A549 (cell line): ENCODE results near the gene POU4F2.

ENCODE experiments used
- CHD2 ChIP-seq: fragments of 150-350 bp; IDR thresholded peaks from 2 replicates; pipeline ENCODE4 v1.6.1; 2014; ENCODE audit warnings: low read length; ENCODE audit not compliant: partially characterized antibody
- CHD4 ChIP-seq: fragments of 200-600 bp; sonication (generic); IDR thresholded peaks from 2 replicates; pipeline ENCODE4 v1.6.1; 2016; ENCODE audit warnings: antibody characterized with exemption, mild to moderate bottlenecking, borderline replicate concordance
- CTCF ChIP-seq: fragments of >200 bp; sonication (Bioruptor Twin); formaldehyde crosslinking; IDR thresholded peaks from 3 replicates; pipeline ENCODE4 v1.5.1; 2016
- ELK1 ChIP-seq: fragments of 150-350 bp; IDR thresholded peaks from 2 replicates; pipeline ENCODE4 v1.6.1; 2014; ENCODE audit warnings: low read depth, mild to moderate bottlenecking, low read length
- NFE2L2 ChIP-seq: fragments of 150-350 bp; conservative IDR thresholded peaks from 2 replicates; pipeline ENCODE4 v1.6.1; 2014; ENCODE audit warnings: low read length
- POLR2A ChIP-seq: IDR thresholded peaks from 2 replicates; pipeline ENCODE4 v1.6.1; 2012; ENCODE audit warnings: mild to moderate bottlenecking, low read length
- POLR2AphosphoS2 ChIP-seq: conservative IDR thresholded peaks from 2 replicates; pipeline ENCODE4 v1.6.1; 2012; ENCODE audit warnings: low read length, improper control_type of control experiment, inconsistent platforms
- RNF2 ChIP-seq: fragments of 200-600 bp; sonication (generic); IDR thresholded peaks from 2 replicates; pipeline ENCODE4 v1.6.1; 2016; ENCODE audit warnings: low read depth, mild to moderate bottlenecking, antibody characterized with exemption, moderate library complexity, borderline replicate concordance

- TF ChIP-seq RNF2 = no peak
- no peak for TF ChIP-seq CHD2
- no peak for TF ChIP-seq ELK1
- no peak for TF ChIP-seq CHD4
- TF ChIP-seq CTCF = no peak
- no peak for TF ChIP-seq POLR2AphosphoS2
- TF ChIP-seq NFE2L2 = no peak
- TF ChIP-seq POLR2A = no peak
These were observed 10.5 kb downstream of the POU4F2 start for GRCh38 chr4:146649232-146649631.
